ENCODE measurements around the gene PCDHGA10.
"Not testable (repeated sequence)": the region's sequence is repeated elsewhere in the genome, so short reads cannot be mapped to it uniquely, and the experiment has no call there.

Gene PCDHGA10

GRCh38 chr5:141397756-141398551, 14.8 kb upstream of the PCDHGA10 start, which contains the start of gene PCDHGB5:
Gene PCDHGB5, plus strand, starts transcription at chr5:141397947. Its CDS starts 181 bp downstream, at chr5:141398128.
- not testable (repeated sequence) for H3K4me1 ChIP-seq (ENCODE audit: control insufficient read depth, insufficient read depth, low read length); H3K27ac ChIP-seq (ENCODE audit: low read depth, low read length); H3K27me3 ChIP-seq (ENCODE audit: control insufficient read depth, insufficient read depth, low read length); H3K9ac ChIP-seq (ENCODE audit: low read length)
- Histone ChIP-seq H3K4me3 (ENCODE audit: low read depth, low read length) (peak within 1 kb of the TSS; percentile 40; the same call in 1 of the 2 replicates), H3K36me3 (ENCODE audit: control insufficient read depth, insufficient read depth, low read length) (peaks cover 14% of the 10 kb centered on the region), H3K9me3 (ENCODE audit: control insufficient read depth, insufficient read depth, low read depth, low read length) (peaks cover 68% of the 10 kb centered on the region)

DNA sequence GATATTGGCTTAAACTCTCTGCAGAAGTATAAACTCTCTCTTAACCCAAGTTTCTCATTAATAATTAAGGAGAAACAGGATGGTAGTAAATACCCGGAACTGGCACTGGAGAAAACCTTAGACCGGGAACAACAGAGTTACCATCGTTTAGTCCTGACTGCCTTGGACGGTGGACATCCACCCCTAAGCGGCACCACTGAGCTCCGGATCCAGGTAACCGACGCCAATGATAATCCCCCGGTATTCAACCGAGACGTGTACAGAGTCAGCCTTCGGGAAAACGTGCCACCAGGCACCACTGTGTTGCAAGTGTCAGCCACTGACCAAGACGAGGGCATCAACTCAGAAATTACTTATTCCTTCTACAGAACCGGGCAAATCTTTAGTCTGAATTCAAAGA, 14.2 kb upstream of the PCDHGA10 start:
- Histone ChIP-seq H3K27me3 (ENCODE audit: control insufficient read depth, insufficient read depth, low read length) (no peaks in the 10 kb centered on the region), H3K4me3 (ENCODE audit: low read depth, low read length) (no peak overlapping the region), H3K9ac (ENCODE audit: low read length) (no peak overlapping the region), H3K9me3 (ENCODE audit: control insufficient read depth, insufficient read depth, low read depth, low read length) (peaks cover 67% of the 10 kb centered on the region), H3K36me3 (ENCODE audit: control insufficient read depth, insufficient read depth, low read length) (peaks cover 8% of the 10 kb centered on the region), H3K4me1 (ENCODE audit: control insufficient read depth, insufficient read depth, low read length) (no peaks in the 10 kb centered on the region), H3K27ac (ENCODE audit: low read depth, low read length) (no peak overlapping the region)

- no peak overlapping the region for H3K9ac ChIP-seq (ENCODE audit: low read length)
- H3K4me1 ChIP-seq (ENCODE audit: control insufficient read depth, insufficient read depth, low read length) = no peaks in the 10 kb centered on the region
- H3K27me3 ChIP-seq (ENCODE audit: control insufficient read depth, insufficient read depth, low read length) = no peaks in the 10 kb centered on the region
- no peak overlapping the region for H3K27ac ChIP-seq (ENCODE audit: low read depth, low read length)
- no peak overlapping the region for H3K4me3 ChIP-seq (ENCODE audit: low read depth, low read length)
- H3K9me3 ChIP-seq (ENCODE audit: control insufficient read depth, insufficient read depth, low read depth, low read length) = peaks cover 65% of the 10 kb centered on the region
- peaks cover 3% of the 10 kb centered on the region for H3K36me3 ChIP-seq (ENCODE audit: control insufficient read depth, insufficient read depth, low read length)
Observed at GRCh38 chr5:141399555-141400258, 13.1 kb upstream of the PCDHGA10 start.

DNA sequence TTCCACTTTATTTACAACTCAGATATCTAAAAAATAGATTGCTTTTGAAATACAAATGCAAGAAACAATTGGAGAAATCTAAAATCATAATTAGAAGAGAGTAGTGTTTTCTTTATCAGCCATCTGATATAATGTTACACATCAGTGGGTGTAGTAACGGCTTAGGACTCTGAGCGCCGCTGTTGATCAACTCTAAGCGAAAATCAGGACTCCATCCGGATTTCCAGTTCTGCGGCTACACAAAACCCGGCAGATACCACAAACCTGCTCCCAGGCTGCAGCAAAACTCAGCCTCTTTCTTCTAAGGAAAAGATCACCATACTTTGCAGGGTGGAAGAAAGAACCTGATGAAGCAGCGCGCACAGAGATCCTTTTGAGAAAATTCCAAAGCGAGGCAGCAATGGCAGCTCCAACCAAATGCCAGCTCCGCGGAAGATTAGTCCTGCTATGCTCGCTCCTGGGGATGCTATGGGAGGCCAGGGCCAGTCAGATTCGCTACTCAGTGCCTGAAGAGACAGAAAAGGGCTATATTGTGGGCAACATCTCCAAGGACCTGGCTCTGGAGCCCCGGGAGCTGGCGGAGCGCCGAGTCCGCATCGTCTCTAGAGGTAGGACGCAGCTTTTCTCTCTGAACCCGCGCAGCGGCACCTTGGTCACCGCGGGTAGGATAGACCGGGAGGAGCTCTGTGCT, 10.1 kb upstream of the PCDHGA10 start, which contains the start of gene PCDHGA9:
Gene PCDHGA9, plus strand, starts transcription at position 226 of the 691 bp plus-strand sequence. Its CDS starts 175 bp downstream, at position 401.
- Histone ChIP-seq H3K4me1 (ENCODE audit: control insufficient read depth, insufficient read depth, low read length) (no peaks in the 10 kb centered on the region), H3K27me3 (ENCODE audit: control insufficient read depth, insufficient read depth, low read length) (no peaks in the 10 kb centered on the region), H3K9me3 (ENCODE audit: control insufficient read depth, insufficient read depth, low read depth, low read length) (peaks cover 51% of the 10 kb centered on the region), H3K4me3 (ENCODE audit: low read depth, low read length) (no peak within 1 kb of the TSS), H3K36me3 (ENCODE audit: control insufficient read depth, insufficient read depth, low read length) (peaks cover 3% of the 10 kb centered on the region), H3K9ac (ENCODE audit: low read length) (no peak within 1 kb of the TSS), H3K27ac (ENCODE audit: low read depth, low read length) (no peak within 1 kb of the TSS)

DNA sequence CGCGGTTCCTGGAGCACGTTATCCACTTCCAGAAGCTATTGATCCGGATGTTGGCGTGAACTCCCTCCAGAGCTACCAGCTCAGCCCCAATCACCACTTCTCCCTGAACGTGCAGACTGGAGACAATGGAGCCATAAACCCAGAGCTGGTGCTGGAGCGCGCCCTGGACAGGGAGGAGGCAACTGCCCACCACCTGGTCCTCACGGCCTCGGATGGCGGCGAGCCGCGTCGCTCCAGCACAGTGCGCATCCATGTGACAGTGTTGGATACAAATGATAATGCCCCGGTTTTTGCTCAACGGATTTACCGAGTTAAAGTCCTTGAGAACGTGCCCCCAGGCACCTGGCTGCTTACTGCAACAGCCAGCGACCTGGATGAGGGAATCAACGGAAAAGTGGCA, 9.4 kb upstream of the PCDHGA10 start:
- Histone ChIP-seq H3K4me3 (ENCODE audit: low read depth, low read length) (no peak overlapping the region), H3K9ac (ENCODE audit: low read length) (no peak overlapping the region), H3K36me3 (ENCODE audit: control insufficient read depth, insufficient read depth, low read length) (peaks cover 3% of the 10 kb centered on the region), H3K27me3 (ENCODE audit: control insufficient read depth, insufficient read depth, low read length) (peaks cover 3% of the 10 kb centered on the region), H3K9me3 (ENCODE audit: control insufficient read depth, insufficient read depth, low read depth, low read length) (peaks cover 48% of the 10 kb centered on the region), H3K4me1 (ENCODE audit: control insufficient read depth, insufficient read depth, low read length) (no peaks in the 10 kb centered on the region), H3K27ac (ENCODE audit: low read depth, low read length) (no peak overlapping the region)

GRCh38 chr5:141407790-141408505, 4.8 kb upstream of the PCDHGA10 start, which contains the start of gene PCDHGB6:
Gene PCDHGB6, plus strand, starts transcription at chr5:141408021. Its CDS starts 182 bp downstream, at chr5:141408203.
- Histone ChIP-seq H3K9ac (ENCODE audit: low read length) (peak within 1 kb of the TSS; percentile 10), H3K4me3 (ENCODE audit: low read depth, low read length) (peak within 1 kb of the TSS; percentile 85), H3K9me3 (ENCODE audit: control insufficient read depth, insufficient read depth, low read depth, low read length) (peaks cover 26% of the 10 kb centered on the region), H3K27me3 (ENCODE audit: control insufficient read depth, insufficient read depth, low read length) (peaks cover 17% of the 10 kb centered on the region)
- not testable (repeated sequence) for H3K27ac ChIP-seq (ENCODE audit: low read depth, low read length); H3K36me3 ChIP-seq (ENCODE audit: control insufficient read depth, insufficient read depth, low read length); H3K4me1 ChIP-seq (ENCODE audit: control insufficient read depth, insufficient read depth, low read length)

DNA sequence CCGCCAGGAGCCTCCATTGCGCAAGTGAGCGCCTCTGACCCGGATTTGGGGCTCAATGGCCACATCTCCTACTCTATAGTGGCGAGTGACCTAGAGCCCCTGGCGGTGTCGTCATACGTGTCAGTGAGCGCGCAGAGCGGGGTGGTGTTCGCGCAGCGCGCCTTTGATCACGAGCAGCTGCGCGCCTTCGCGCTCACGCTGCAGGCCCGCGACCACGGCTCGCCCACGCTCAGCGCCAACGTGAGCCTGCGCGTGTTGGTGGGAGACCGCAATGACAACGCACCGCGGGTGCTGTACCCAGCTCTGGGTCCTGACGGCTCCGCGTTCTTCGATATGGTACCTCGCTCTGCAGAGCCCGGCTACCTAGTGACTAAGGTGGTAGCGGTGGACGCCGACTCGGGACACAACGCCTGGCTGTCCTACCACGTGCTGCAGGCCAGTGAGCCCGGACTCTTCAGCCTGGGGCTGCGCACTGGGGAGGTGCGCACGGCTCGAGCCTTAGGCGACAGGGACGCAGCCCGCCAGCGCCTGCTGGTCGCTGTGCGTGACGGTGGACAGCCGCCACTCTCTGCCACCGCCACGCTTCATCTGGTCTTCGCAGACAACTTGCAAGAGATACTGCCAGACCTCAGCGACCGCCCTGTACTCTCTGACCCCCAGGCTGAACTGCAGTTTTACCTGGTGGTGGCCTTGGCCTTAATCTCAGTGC, 3.0 kb upstream of the PCDHGA10 start:
- Histone ChIP-seq H3K9ac (ENCODE audit: low read length) (no peak overlapping the region), H3K27me3 (ENCODE audit: control insufficient read depth, insufficient read depth, low read length) (peaks cover 17% of the 10 kb centered on the region), H3K4me1 (ENCODE audit: control insufficient read depth, insufficient read depth, low read length) (no peaks in the 10 kb centered on the region), H3K27ac (ENCODE audit: low read depth, low read length) (no peak overlapping the region), H3K9me3 (ENCODE audit: control insufficient read depth, insufficient read depth, low read depth, low read length) (peaks cover 24% of the 10 kb centered on the region), H3K4me3 (ENCODE audit: low read depth, low read length) (no peak overlapping the region), H3K36me3 (ENCODE audit: control insufficient read depth, insufficient read depth, low read length) (no peaks in the 10 kb centered on the region)

DNA sequence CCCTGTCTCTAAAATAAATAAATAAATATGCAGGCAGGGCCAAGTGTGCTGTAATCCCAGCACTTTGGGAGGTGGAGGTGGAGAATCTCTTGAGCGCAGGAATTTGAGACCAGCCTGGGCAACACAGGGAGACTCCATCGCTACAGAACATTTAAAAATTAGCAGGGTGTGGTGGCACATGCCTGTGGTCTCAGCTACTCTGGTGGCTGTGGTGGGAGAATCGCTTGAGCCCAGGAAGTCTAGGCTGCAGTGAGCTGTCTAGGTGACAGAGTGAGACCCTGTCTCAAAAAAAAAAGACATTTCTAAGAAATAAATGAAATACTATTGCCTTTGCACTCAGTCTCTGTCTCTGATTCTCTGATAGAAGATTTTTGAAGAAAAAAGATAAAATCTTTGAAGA, 1.2 kb upstream of the PCDHGA10 start:
- H3K4me1 ChIP-seq (ENCODE audit: control insufficient read depth, insufficient read depth, low read length) = no peaks in the 10 kb centered on the region
- H3K9ac ChIP-seq (ENCODE audit: low read length) = no peak overlapping the region
- H3K36me3 ChIP-seq (ENCODE audit: control insufficient read depth, insufficient read depth, low read length) = no peaks in the 10 kb centered on the region
- peaks cover 25% of the 10 kb centered on the region for H3K9me3 ChIP-seq (ENCODE audit: control insufficient read depth, insufficient read depth, low read depth, low read length)
- H3K4me3 ChIP-seq (ENCODE audit: low read depth, low read length) = no peak overlapping the region
- peaks cover 17% of the 10 kb centered on the region for H3K27me3 ChIP-seq (ENCODE audit: control insufficient read depth, insufficient read depth, low read length)
- H3K27ac ChIP-seq (ENCODE audit: low read depth, low read length) = no peak overlapping the region

DNA sequence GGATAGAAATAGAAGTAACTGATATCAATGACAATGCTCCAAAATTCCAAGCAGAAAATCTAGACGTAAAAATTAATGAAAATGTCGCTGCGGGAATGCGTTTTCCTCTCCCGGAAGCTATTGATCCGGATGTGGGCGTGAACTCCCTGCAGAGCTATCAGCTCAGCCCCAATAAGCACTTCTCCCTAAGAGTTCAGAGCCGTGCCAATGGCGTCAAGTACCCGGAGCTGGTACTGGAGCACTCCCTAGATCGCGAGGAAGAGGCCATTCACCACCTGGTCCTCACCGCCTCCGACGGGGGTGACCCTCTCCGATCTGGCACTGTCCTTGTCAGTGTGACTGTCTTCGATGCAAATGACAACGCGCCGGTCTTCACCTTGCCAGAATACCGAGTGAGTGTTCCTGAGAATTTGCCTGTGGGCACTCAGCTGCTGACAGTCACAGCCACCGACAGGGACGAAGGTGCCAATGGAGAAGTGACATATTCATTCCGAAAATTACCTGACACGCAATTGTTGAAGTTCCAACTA, 818 bp downstream of the PCDHGA10 start:
- no peaks in the 10 kb centered on the region for H3K36me3 ChIP-seq (ENCODE audit: control insufficient read depth, insufficient read depth, low read length)
- H3K27ac ChIP-seq (ENCODE audit: low read depth, low read length) = no peak overlapping the region
- peak overlapping the region; percentile 69 for H3K4me3 ChIP-seq (ENCODE audit: low read depth, low read length)
- H3K9ac ChIP-seq (ENCODE audit: low read length) = peak overlapping the region; percentile 52
- peaks cover 19% of the 10 kb centered on the region for H3K27me3 ChIP-seq (ENCODE audit: control insufficient read depth, insufficient read depth, low read length)
- peaks cover 29% of the 10 kb centered on the region for H3K9me3 ChIP-seq (ENCODE audit: control insufficient read depth, insufficient read depth, low read depth, low read length)
- no peaks in the 10 kb centered on the region for H3K4me1 ChIP-seq (ENCODE audit: control insufficient read depth, insufficient read depth, low read length)

Data from HUES6 (cell line).